ENCODE results near the gene ERCC2. TPM values are rescaled to one million over a fixed set of nuclear protein-coding genes. Genes with fewer than 3 reads are reported as not detected.

The ERCC2 gene
- total RNA-seq, 1 donor from 2014 or later: 44.7 TPM

GRCh38 chr19:45348367-45349125, 21.8 kb downstream of the ERCC2 start:
- Mint-ChIP-seq H3K36me3 (ENCODE audit: low read depth, unreplicated experiment) (peaks cover 10% of the 10 kb centered on the region), H3K27me3 (ENCODE audit: low read depth, unreplicated experiment) (peaks cover 5% of the 10 kb centered on the region), H3K4me3 (ENCODE audit: unreplicated experiment) (no peak overlapping the region), H3K4me1 (ENCODE audit: low read depth, unreplicated experiment) (no peaks in the 10 kb centered on the region), H3K27ac (ENCODE audit: unreplicated experiment) (no peak overlapping the region), H3K9me3 (ENCODE audit: unreplicated experiment) (no peaks in the 10 kb centered on the region)
- no peaks in the 10 kb centered on the region for H3K27me3 ChIP-seq (ENCODE audit: insufficient read depth, low read length)
- no peaks in the 10 kb centered on the region for H3K4me1 ChIP-seq (ENCODE audit: insufficient read depth, low read length)
- DNase-seq (ENCODE audit: low read depth) (no peak), FAIRE-seq (no peak)
- H3K79me2 ChIP-seq (ENCODE audit: insufficient read depth, low read length): no peaks in the 10 kb centered on the region
- H3K4me3 ChIP-seq (ENCODE audit: insufficient read depth, low read depth, low read length): no peak overlapping the region
- H3K4me2 ChIP-seq (ENCODE audit: low read length): no peak overlapping the region
- no peaks in the 10 kb centered on the region for H3K9me3 ChIP-seq (ENCODE audit: insufficient read depth, low read depth, low read length)
- peaks cover 13% of the 10 kb centered on the region for H3K36me3 ChIP-seq (ENCODE audit: insufficient read depth, low read length)
- H4K20me1 ChIP-seq (ENCODE audit: insufficient read depth, low read length): peaks cover 13% of the 10 kb centered on the region
- TF ChIP-seq CTCF (IDR thresholded peaks at IDR 0.05; ENCODE audit: insufficient read depth, low read depth, low read length): no peak
- no peak for TF ChIP-seq EZH2 (IDR thresholded peaks at IDR 0.05; ENCODE audit: insufficient read depth, low read length)
- no peak overlapping the region for H3K9ac ChIP-seq (ENCODE audit: low read length)
- H3K27ac ChIP-seq (ENCODE audit: low read depth, low read length): no peak overlapping the region
- no peak overlapping the region for H2AFZ ChIP-seq (ENCODE audit: low read depth, low read length)

GRCh38 chr19:45347570-45348366, 22.6 kb downstream of the ERCC2 start:
- no peak overlapping the region for H2AFZ ChIP-seq (ENCODE audit: low read depth, low read length)
- Mint-ChIP-seq H3K27ac (ENCODE audit: unreplicated experiment) (no peak overlapping the region), H3K4me3 (ENCODE audit: unreplicated experiment) (no peak overlapping the region), H3K36me3 (ENCODE audit: low read depth, unreplicated experiment) (peaks cover 5% of the 10 kb centered on the region), H3K27me3 (ENCODE audit: low read depth, unreplicated experiment) (peaks cover 5% of the 10 kb centered on the region), H3K9me3 (ENCODE audit: unreplicated experiment) (no peaks in the 10 kb centered on the region), H3K4me1 (ENCODE audit: low read depth, unreplicated experiment) (no peaks in the 10 kb centered on the region)
- peaks cover 10% of the 10 kb centered on the region for H4K20me1 ChIP-seq (ENCODE audit: insufficient read depth, low read length)
- H3K79me2 ChIP-seq (ENCODE audit: insufficient read depth, low read length): no peaks in the 10 kb centered on the region
- H3K36me3 ChIP-seq (ENCODE audit: insufficient read depth, low read length): peaks cover 6% of the 10 kb centered on the region
- H3K27me3 ChIP-seq (ENCODE audit: insufficient read depth, low read length): no peaks in the 10 kb centered on the region
- DNase-seq (ENCODE audit: low read depth) (no peak), FAIRE-seq (no peak)
- H3K9me3 ChIP-seq (ENCODE audit: insufficient read depth, low read depth, low read length): no peaks in the 10 kb centered on the region
- TF ChIP-seq EZH2 (IDR thresholded peaks at IDR 0.05; ENCODE audit: insufficient read depth, low read length): no peak
- H3K4me2 ChIP-seq (ENCODE audit: low read length): no peak overlapping the region
- H3K4me1 ChIP-seq (ENCODE audit: insufficient read depth, low read length): no peaks in the 10 kb centered on the region
- H3K4me3 ChIP-seq (ENCODE audit: insufficient read depth, low read depth, low read length): no peak overlapping the region
- no peak overlapping the region for H3K27ac ChIP-seq (ENCODE audit: low read depth, low read length)
- H3K9ac ChIP-seq (ENCODE audit: low read length): no peak overlapping the region

GRCh38 chr19:45346449-45346848, 23.9 kb downstream of the ERCC2 start:
- Histone ChIP-seq H3K36me3 (ENCODE audit: insufficient read depth, low read length) (peaks cover 3% of the 10 kb centered on the region), H2AFZ (ENCODE audit: low read depth, low read length) (no peak overlapping the region), H3K9ac (ENCODE audit: low read length) (no peak overlapping the region), H4K20me1 (ENCODE audit: insufficient read depth, low read length) (peaks cover 10% of the 10 kb centered on the region), H3K27ac (ENCODE audit: low read depth, low read length) (no peak overlapping the region), H3K4me2 (ENCODE audit: low read length) (no peak overlapping the region), H3K4me3 (ENCODE audit: insufficient read depth, low read depth, low read length) (no peak overlapping the region), H3K9me3 (ENCODE audit: insufficient read depth, low read depth, low read length) (no peaks in the 10 kb centered on the region), H3K79me2 (ENCODE audit: insufficient read depth, low read length) (no peaks in the 10 kb centered on the region), H3K4me1 (ENCODE audit: insufficient read depth, low read length) (no peaks in the 10 kb centered on the region), H3K27me3 (ENCODE audit: insufficient read depth, low read length) (peaks cover 2% of the 10 kb centered on the region)
- TF ChIP-seq CTCF (IDR thresholded peaks at IDR 0.05; ENCODE audit: insufficient read depth, low read depth, low read length) (no peak), EZH2 (IDR thresholded peaks at IDR 0.05; ENCODE audit: insufficient read depth, low read length) (no peak)
- Mint-ChIP-seq H3K4me1 (ENCODE audit: low read depth, unreplicated experiment) (no peaks in the 10 kb centered on the region), H3K27ac (ENCODE audit: unreplicated experiment) (no peak overlapping the region), H3K9me3 (ENCODE audit: unreplicated experiment) (no peaks in the 10 kb centered on the region), H3K36me3 (ENCODE audit: low read depth, unreplicated experiment) (peaks cover 5% of the 10 kb centered on the region), H3K27me3 (ENCODE audit: low read depth, unreplicated experiment) (peaks cover 5% of the 10 kb centered on the region), H3K4me3 (ENCODE audit: unreplicated experiment) (no peak overlapping the region)
- DNase-seq (ENCODE audit: low read depth) (no peak), FAIRE-seq (no peak)
